GM12878 (cell line): ENCODE data around the gene NKRF. TPM values are rescaled to one million over a fixed set of nuclear protein-coding genes. Genes with fewer than 3 reads are reported as not detected.

Experiments
- ATF7 ChIP-seq: fragments of 450-650 bp; IDR thresholded peaks from 2 replicates; pipeline ENCODE4 v1.6.1; 2016; ENCODE audit warnings: low read depth, mild to moderate bottlenecking
- BCL11A ChIP-seq: IDR thresholded peaks from 2 replicates; pipeline ENCODE4 v1.6.1; 2011; ENCODE audit warnings: low read depth, low read length
- BRCA1 ChIP-seq: IDR thresholded peaks from 2 replicates; pipeline ENCODE4 v1.6.1; 2011; ENCODE audit warnings: low read depth, low read length, improper control_type of control experiment
- CREB1 ChIP-seq: IDR thresholded peaks from 2 replicates; pipeline ENCODE4 v1.6.1; 2012; ENCODE audit warnings: low read depth, mild to moderate bottlenecking, inconsistent platforms
- CREM ChIP-seq: IDR thresholded peaks from 2 replicates; pipeline ENCODE4 v1.6.1; 2014; ENCODE audit warnings: antibody characterized with exemption, low read depth
- E4F1 ChIP-seq: fragments of 450-650 bp; IDR thresholded peaks from 2 replicates; pipeline ENCODE4 v1.6.1; 2018; ENCODE audit warnings: borderline replicate concordance, mild to moderate bottlenecking; ENCODE audit not compliant: partially characterized antibody
- HSF1 ChIP-seq: fragments of 150-350 bp; IDR thresholded peaks from 2 replicates; pipeline ENCODE4 v1.6.1; 2014; ENCODE audit warnings: mild to moderate bottlenecking, low read depth, low read length
- IKZF2 ChIP-seq, 2 experiments: fragments of 450-650 bp; IDR thresholded peaks; 2 replicates each; pipeline ENCODE4 v1.6.1; 2017; ENCODE audit warnings: mild to moderate bottlenecking in 2 of 2, moderate library complexity in 2 of 2
- LARP7 ChIP-seq: fragments of 450-650 bp; IDR thresholded peaks from 2 replicates; pipeline ENCODE4 v1.6.1; 2017; ENCODE audit warnings: mild to moderate bottlenecking
- MAX ChIP-seq: IDR thresholded peaks from 2 replicates; pipeline ENCODE4 v1.6.1; 2012; ENCODE audit warnings: low read depth, low read length, improper control_type of control experiment
- PKNOX1 ChIP-seq: fragments of 450-650 bp; IDR thresholded peaks from 2 replicates; pipeline ENCODE4 v1.6.1; 2016; ENCODE audit warnings: mild to moderate bottlenecking
- PML ChIP-seq: IDR thresholded peaks from 2 replicates; pipeline ENCODE4 v1.6.1; 2012; ENCODE audit warnings: low read length, inconsistent platforms
- POLR2A ChIP-seq: IDR thresholded peaks from 2 replicates; pipeline ENCODE4 v1.6.1; 2011; ENCODE audit warnings: low read depth, mild to moderate bottlenecking, low read length
- RCOR1 ChIP-seq: conservative IDR thresholded peaks from 2 replicates; pipeline ENCODE4 v1.6.1; 2012; ENCODE audit warnings: low read depth, low read length, improper control_type of control experiment
- STAT3 ChIP-seq: IDR thresholded peaks from 2 replicates; pipeline ENCODE4 v1.6.1; 2011; ENCODE audit warnings: low read depth, low read length, improper control_type of control experiment
- ZNF384 ChIP-seq: IDR thresholded peaks from 2 replicates; pipeline ENCODE4 v1.6.1; 2012; ENCODE audit warnings: low read depth, mild to moderate bottlenecking, low read length, improper control_type of control experiment, borderline replicate concordance
- polyA plus RNA-seq, 11 experiments: library from polyadenylated mRNA; depleted of rRNA in 4 of 11; unstranded in 6 of 11; stranded (reverse) in 5 of 11; fragments of >200 nt; fragmentation: Nextera tagmentation in 4 of 11; fragmentation: Illumina TruSeq in 1 of 11; extraction: Ambion mirVana in 4 of 11; extraction: Trizol in 1 of 11; gene quantifications; 1 replicate in 1 of 11; 2 replicates in 10 of 11; pipeline versions ENCODE4 v1.2.1 to v1.2.3, GENCODE V29; 2011 to 2016; ENCODE audit warnings: inconsistent platforms in 2 of 11, missing spikeins in 2 of 11, low read depth in 1 of 11
- total RNA-seq, 4 experiments: library from RNA; depleted of rRNA in 3 of 4; stranded (reverse); fragments of >200 nt in 3 of 4; fragmentation: Illumina TruSeq in 1 of 4; extraction: Trizol in 1 of 4; gene quantifications; 2 replicates each; pipeline versions ENCODE4 v1.2.1 to v1.2.3, GENCODE V29; 2013 to 2021

The NKRF gene
- total and polyA plus RNA-seq, 10 of the 15 experiments (the other 5 are each of a cell fraction or from before 2014, with no cell fraction given), result 6.2 to 21.5 (median 10.1) TPM

GRCh38 chrX:119606280-119607017, at the start of gene NKRF (continued):
- TF ChIP-seq HSF1 (peak; percentile 94), E4F1 (no peak), PML (peak; percentile 65; the same call in 1 of the 2 replicates), RCOR1 (peak; percentile 59; the same call in 1 of the 2 replicates), CREM (peak; percentile 86), MAX (peak; percentile 50; the same call in 1 of the 2 replicates), ZNF384 (0 out of 2 replicates have a peak, but pooled peaks have one; percentile 38), PKNOX1 (peak; percentile 76), BRCA1 (peak; percentile 82), LARP7 (no peak), POLR2A (peak; percentile 93), ATF7 (peak; percentile 38; the same call in 1 of the 2 replicates), STAT3 (no peak), BCL11A (0 out of 2 replicates have a peak, but pooled peaks have one; percentile 3), IKZF2 (IDR thresholded peaks at IDR 0.05) (peak in 1 of 2 experiments; percentile 30; a peak in 1 of 4 replicates), CREB1 (peak; percentile 95)
